ENCODE data around the gene DCDC2C. TPM values are rescaled to one million over a fixed set of nuclear protein-coding genes. Genes with fewer than 3 reads are reported as not detected.

DCDC2C gene
- polyA plus RNA-seq, 2 of the 4 experiments (the other 2 are of a cell fraction) = not detected

GRCh38 chr2:3741396-3741795 lies 38.0 kb downstream of the DCDC2C start:
- ChIA-PET CTCF (interaction anchor here (1.0 to 1.3 kb wide), 2 partner anchors 17 to 66 kb away, joined by 3 to 4 read pairs; no protein-coding TSS in a partner anchor), POLR2A (no interaction called here)
- DNase-seq (ENCODE audit: low read depth in 1 of 2, low spot score in 1 of 2) = no peak

GRCh38 chr2:3741867-3742602 lies 38.7 kb downstream of the DCDC2C start:
- Histone ChIP-seq H3K9me3 (no peaks in the 10 kb centered on the region), H3K27ac (no peak overlapping the region), H3K4me1 (no peaks in the 10 kb centered on the region), H3K4me3 (no peak overlapping the region), H3K4me2 (no peak overlapping the region)
- DNase-seq (ENCODE audit: low read depth in 1 of 2, low spot score in 1 of 2) (no peak), ATAC-seq (no peak), FAIRE-seq (no peak)
- 52% methylated on average over 13 of the region's 13 CpGs for WGBS (ENCODE audit: missing lambda C conversion rate)
- CTCF ChIA-PET = interaction anchor here (1.0 to 1.3 kb wide), 4 partner anchors 18 to 65 kb away, joined by 3 to 6 read pairs (median 4); no protein-coding TSS in a partner anchor
- POLR2A ChIA-PET = no interaction called here
- TF ChIP-seq CHD4 (IDR thresholded peaks at IDR 0.05; ENCODE audit: borderline replicate concordance) = no peak
- TF ChIP-seq ATOH8 (CRISPR knock-in tag; IDR thresholded peaks at IDR 0.05; ENCODE audit: low read depth) = no peak
- TF ChIP-seq FOXS1 (CRISPR knock-in tag; IDR thresholded peaks at IDR 0.05) = no peak
- TF ChIP-seq CEBPB (IDR thresholded peaks at IDR 0.05) = no peak
- TF ChIP-seq E2F6 (IDR thresholded peaks at IDR 0.05; ENCODE audit: borderline replicate concordance, low read depth) = no peak
- no peak for TF ChIP-seq SREBF2 (IDR thresholded peaks at IDR 0.05)
- TF ChIP-seq PBX3 (IDR thresholded peaks at IDR 0.05) = no peak
- no peak for TF ChIP-seq ZNF302 (CRISPR knock-in tag; IDR thresholded peaks at IDR 0.05)
- TF ChIP-seq MAFK (IDR thresholded peaks at IDR 0.05; ENCODE audit: partially characterized antibody) = no peak
- no peak for TF ChIP-seq CBX2 (IDR thresholded peaks at IDR 0.05; ENCODE audit: borderline replicate concordance, low read depth)
- no peak for TF ChIP-seq RNF2 (IDR thresholded peaks at IDR 0.05; ENCODE audit: borderline replicate concordance, low read depth)
- no peak for TF ChIP-seq MYC (IDR thresholded peaks at IDR 0.05; ENCODE audit: borderline replicate concordance, low read length)
- TF ChIP-seq EP300 (IDR thresholded peaks at IDR 0.05) = no peak
- no peak for TF ChIP-seq ESRRA (IDR thresholded peaks at IDR 0.05; ENCODE audit: borderline replicate concordance, low read length)
- TF ChIP-seq HEYL (CRISPR knock-in tag; IDR thresholded peaks at IDR 0.05) = no peak

More at GRCh38 chr2:3741396-3741795, 38.0 kb downstream of the DCDC2C start:
- Histone ChIP-seq H3K9me3 (no peaks in the 10 kb centered on the region), H3K4me3 (no peak overlapping the region), H3K4me1 (no peaks in the 10 kb centered on the region), H3K4me2 (no peak overlapping the region), H3K27ac (no peak overlapping the region)
- no peak for ATAC-seq
- FAIRE-seq = no peak
- TF ChIP-seq HOXA7 (CRISPR knock-in tag; IDR thresholded peaks at IDR 0.05) (no peak), EHMT2 (IDR thresholded peaks at IDR 0.05; ENCODE audit: low read depth) (no peak), JUN (IDR thresholded peaks at IDR 0.05) (no peak), E2F6 (IDR thresholded peaks at IDR 0.05; ENCODE audit: borderline replicate concordance, low read depth) (no peak), POLR2A (IDR thresholded peaks at IDR 0.05; ENCODE audit: low read length) (no peak), ELK1 (IDR thresholded peaks at IDR 0.05; ENCODE audit: low read depth, low read length) (no peak), HMGXB4 (CRISPR knock-in tag; IDR thresholded peaks at IDR 0.05; ENCODE audit: borderline replicate concordance) (no peak), PBX3 (IDR thresholded peaks at IDR 0.05) (no peak), HOXB13 (CRISPR knock-in tag; IDR thresholded peaks at IDR 0.05; ENCODE audit: low read depth) (no peak), ESRRA (IDR thresholded peaks at IDR 0.05; ENCODE audit: borderline replicate concordance, low read length) (no peak), EHF (CRISPR knock-in tag; IDR thresholded peaks at IDR 0.05) (no peak), GATA3 (IDR thresholded peaks at IDR 0.05; ENCODE audit: borderline replicate concordance) (no peak), CHD4 (IDR thresholded peaks at IDR 0.05; ENCODE audit: borderline replicate concordance) (no peak), PHF8 (IDR thresholded peaks at IDR 0.05; ENCODE audit: borderline replicate concordance, low read depth) (no peak), RAD21 (conservative IDR thresholded peaks at IDR 0.05 in 1 of 2, IDR thresholded peaks at IDR 0.05 in 1 of 2) (no peak)
- 35% methylated on average over 8 of the region's 8 CpGs for WGBS (ENCODE audit: missing lambda C conversion rate)

All from A549 (cell line).